ENCODE data around the gene WDR31.

The WDR31 gene

GRCh38 chr9:113341712-113342410 is 1.8 kb upstream of the WDR31 start:
- no peak for DNase-seq (ENCODE audit: low read depth in 2 of 2)

- DNase-seq (ENCODE audit: low read depth in 2 of 2): no peak
Measured at GRCh38 chr9:113337714-113338113, 2.4 kb downstream of the WDR31 start.

- no peak for DNase-seq (ENCODE audit: low read depth in 2 of 2)
Measured at GRCh38 chr9:113331780-113332179, 8.3 kb downstream of the WDR31 start.

GRCh38 chr9:113328045-113328782 is 11.9 kb downstream of the WDR31 start:
- DNase-seq (ENCODE audit: low read depth in 2 of 2): no peak

- DNase-seq (ENCODE audit: low read depth in 2 of 2): no peak
Measured at GRCh38 chr9:113326230-113326629, 13.8 kb downstream of the WDR31 start.

GRCh38 chr9:113322671-113323070 is 17.4 kb downstream of the WDR31 start:
- no peak for DNase-seq (ENCODE audit: low read depth in 2 of 2)

- no peak for DNase-seq (ENCODE audit: low read depth in 2 of 2)
Measured at GRCh38 chr9:113320051-113320450, 20.0 kb downstream of the WDR31 start.

- DNase-seq (ENCODE audit: low read depth in 2 of 2): no peak
Measured at GRCh38 chr9:113319054-113319453, 21.0 kb downstream of the WDR31 start.

GRCh38 chr9:113317777-113318176 is 22.3 kb downstream of the WDR31 start:
- no peak for DNase-seq (ENCODE audit: low read depth in 2 of 2)

- no peak for DNase-seq (ENCODE audit: low read depth in 2 of 2)
Measured at GRCh38 chr9:113316030-113316429, 24.0 kb downstream of the WDR31 start.

GRCh38 chr9:113315231-113315630 is 24.8 kb downstream of the WDR31 start:
- DNase-seq (ENCODE audit: low read depth in 2 of 2): no peak

- DNase-seq (ENCODE audit: low read depth in 2 of 2): no peak
Measured at GRCh38 chr9:113313261-113313660, 26.8 kb downstream of the WDR31 start.

GRCh38 chr9:113311961-113312360 is 28.1 kb downstream of the WDR31 start:
- DNase-seq (ENCODE audit: low read depth in 2 of 2): no peak

GRCh38 chr9:113310538-113310937 is 29.5 kb downstream of the WDR31 start:
- no peak for DNase-seq (ENCODE audit: low read depth in 2 of 2)

- no peak for DNase-seq (ENCODE audit: low read depth in 2 of 2)
Measured at GRCh38 chr9:113309204-113309813, 30.8 kb downstream of the WDR31 start.

- DNase-seq (ENCODE audit: low read depth in 2 of 2): no peak
Measured at GRCh38 chr9:113307396-113307975, 32.6 kb downstream of the WDR31 start.

- DNase-seq (ENCODE audit: low read depth in 2 of 2): no peak
Measured at GRCh38 chr9:113306566-113306965, 33.5 kb downstream of the WDR31 start.

- DNase-seq (ENCODE audit: low read depth in 2 of 2): no peak
Measured at GRCh38 chr9:113302792-113303418, 37.2 kb downstream of the WDR31 start, which contains the start of gene RNF183. Gene RNF183 (minus strand): TSS chr9:113303376. CDS start chr9:113298184, 5,192 bp downstream.

- DNase-seq (ENCODE audit: low read depth in 2 of 2): no peak
Measured at GRCh38 chr9:113301548-113301947, 38.5 kb downstream of the WDR31 start.

- no peak for DNase-seq (ENCODE audit: low read depth in 2 of 2)
Measured at GRCh38 chr9:113299800-113300292, 40.2 kb downstream of the WDR31 start.

GRCh38 chr9:113298924-113299770 is 40.9 kb downstream of the WDR31 start:
- no peak for DNase-seq (ENCODE audit: low read depth in 2 of 2)
